Measurements from ENCODE around the gene OR1K1.
"Not testable (repeated sequence)": the region's sequence is repeated elsewhere in the genome, so short reads cannot be mapped to it uniquely, and the experiment has no call there.

Gene OR1K1

DNA sequence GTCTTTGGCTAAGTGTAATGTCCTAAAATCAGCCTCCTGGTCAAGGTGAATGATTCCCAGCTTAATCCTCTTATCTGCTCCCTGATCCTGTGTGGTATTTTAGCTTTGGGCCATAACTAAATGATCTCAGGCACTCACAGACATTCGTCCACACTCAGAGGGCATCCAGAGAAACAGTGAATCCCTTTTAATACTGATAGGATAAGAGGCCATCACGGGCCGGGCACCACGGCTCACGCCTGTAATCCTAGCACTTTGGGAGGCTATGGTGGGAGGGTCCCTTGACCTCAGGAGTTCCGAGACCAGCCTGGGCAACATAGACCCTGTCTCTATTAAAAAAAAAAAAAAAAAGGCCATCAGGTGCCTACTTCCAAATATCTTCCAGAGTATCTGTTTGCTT is 22.1 kb downstream of the OR1K1 start:
- Histone ChIP-seq H3K36me3 (ENCODE audit: insufficient read depth, insufficient read length, low read length) (peaks cover 82% of the 10 kb centered on the region), H3K4me1 (ENCODE audit: insufficient read depth, insufficient read length) (no peaks in the 10 kb centered on the region), H3K9ac (ENCODE audit: insufficient read length, low read depth) (no peak overlapping the region), H3K4me3 (ENCODE audit: insufficient read length, low read depth) (no peak overlapping the region), H3K9me3 (ENCODE audit: insufficient read depth, low read length) (no peaks in the 10 kb centered on the region), H3K27me3 (ENCODE audit: insufficient read depth, insufficient read length) (no peaks in the 10 kb centered on the region)
- TF ChIP-seq ZNF274 (IDR thresholded peaks at IDR 0.05; ENCODE audit: low read depth, low read length) (no peak), YY1 (IDR thresholded peaks at IDR 0.05; ENCODE audit: insufficient read depth, insufficient read length) (no peak), SUZ12 (IDR thresholded peaks at IDR 0.05; ENCODE audit: extremely low read depth, insufficient read depth, insufficient read length) (no peak)
- DNase-seq (ENCODE audit: low read depth, low spot score), result no peak

DNA sequence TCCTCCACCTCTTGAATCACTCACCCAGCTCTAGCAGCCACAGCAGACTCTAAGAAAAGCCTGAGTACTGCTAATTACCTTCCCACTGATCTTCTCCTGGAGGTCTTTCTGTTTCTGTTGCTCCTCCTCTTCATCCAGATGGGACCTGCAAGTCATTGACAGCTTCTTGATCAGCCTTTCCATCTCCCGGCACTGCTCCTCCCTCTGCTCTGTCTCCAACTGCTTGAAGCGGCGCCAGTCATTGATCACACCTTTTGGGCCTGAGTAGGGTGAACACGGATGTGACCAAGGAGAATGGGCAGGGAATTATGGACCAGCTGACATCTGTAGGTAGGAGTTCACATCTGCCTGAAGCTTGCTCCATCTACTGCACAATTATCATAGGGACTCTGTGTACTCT is 23.0 kb downstream of the OR1K1 start:
- no peak overlapping the region for H3K9ac ChIP-seq (ENCODE audit: insufficient read length, low read depth)
- H3K4me3 ChIP-seq (ENCODE audit: insufficient read length, low read depth), result no peak overlapping the region
- no peaks in the 10 kb centered on the region for H3K4me1 ChIP-seq (ENCODE audit: insufficient read depth, insufficient read length)
- no peak for DNase-seq (ENCODE audit: low read depth, low spot score)
- no peaks in the 10 kb centered on the region for H3K9me3 ChIP-seq (ENCODE audit: insufficient read depth, low read length)
- TF ChIP-seq YY1 (IDR thresholded peaks at IDR 0.05; ENCODE audit: insufficient read depth, insufficient read length), result no peak
- no peak for TF ChIP-seq ZNF274 (IDR thresholded peaks at IDR 0.05; ENCODE audit: low read depth, low read length)
- TF ChIP-seq SUZ12 (IDR thresholded peaks at IDR 0.05; ENCODE audit: extremely low read depth, insufficient read depth, insufficient read length), result no peak
- no peaks in the 10 kb centered on the region for H3K27me3 ChIP-seq (ENCODE audit: insufficient read depth, insufficient read length)
- peaks cover 76% of the 10 kb centered on the region for H3K36me3 ChIP-seq (ENCODE audit: insufficient read depth, insufficient read length, low read length)

GRCh38 chr9:122827761-122828093 is 27.8 kb downstream of the OR1K1 start:
- Histone ChIP-seq H3K27me3 (ENCODE audit: insufficient read depth, insufficient read length) (no peaks in the 10 kb centered on the region), H3K9ac (ENCODE audit: insufficient read length, low read depth) (peak overlapping the region; percentile 99), H3K36me3 (ENCODE audit: insufficient read depth, insufficient read length, low read length) (peaks cover 38% of the 10 kb centered on the region), H3K4me3 (ENCODE audit: insufficient read length, low read depth) (peak overlapping the region; percentile 80), H3K9me3 (ENCODE audit: insufficient read depth, low read length) (no peaks in the 10 kb centered on the region), H3K4me1 (ENCODE audit: insufficient read depth, insufficient read length) (peaks cover 1% of the 10 kb centered on the region)
- peak; percentile 9 for DNase-seq (ENCODE audit: low read depth, low spot score)
- no peak for TF ChIP-seq SUZ12 (IDR thresholded peaks at IDR 0.05; ENCODE audit: extremely low read depth, insufficient read depth, insufficient read length)
- no peak for TF ChIP-seq ZNF274 (IDR thresholded peaks at IDR 0.05; ENCODE audit: low read depth, low read length)
- TF ChIP-seq YY1 (IDR thresholded peaks at IDR 0.05; ENCODE audit: insufficient read depth, insufficient read length), result no peak

DNA sequence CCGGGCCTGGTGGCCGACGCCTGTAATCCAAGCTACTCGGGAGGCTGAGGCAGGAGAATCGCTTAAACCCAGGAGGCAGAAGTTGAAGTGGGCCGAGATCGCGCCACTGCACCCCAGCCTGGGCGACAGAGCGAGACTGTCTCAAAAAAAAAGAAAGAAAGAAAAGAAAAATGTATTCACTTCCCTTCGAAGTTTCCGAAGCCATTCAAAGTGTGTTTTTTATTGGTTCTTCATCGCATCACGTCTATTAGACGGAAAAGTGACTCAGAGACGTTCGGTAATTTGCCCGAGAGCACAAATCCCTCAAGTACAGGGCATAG is 29.0 kb downstream of the OR1K1 start:
- peaks cover 27% of the 10 kb centered on the region for H3K36me3 ChIP-seq (ENCODE audit: insufficient read depth, insufficient read length, low read length)
- DNase-seq (ENCODE audit: low read depth, low spot score); H3K9me3 ChIP-seq (ENCODE audit: insufficient read depth, low read length); H3K9ac ChIP-seq (ENCODE audit: insufficient read length, low read depth); H3K4me1 ChIP-seq (ENCODE audit: insufficient read depth, insufficient read length); H3K4me3 ChIP-seq (ENCODE audit: insufficient read length, low read depth); H3K27me3 ChIP-seq (ENCODE audit: insufficient read depth, insufficient read length): not testable (repeated sequence)

- H3K4me1 ChIP-seq (ENCODE audit: insufficient read depth, insufficient read length), result peaks cover 1% of the 10 kb centered on the region
- no peak for DNase-seq (ENCODE audit: low read depth, low spot score)
- H3K4me3 ChIP-seq (ENCODE audit: insufficient read length, low read depth), result no peak overlapping the region
- no peak overlapping the region for H3K9ac ChIP-seq (ENCODE audit: insufficient read length, low read depth)
- H3K27me3 ChIP-seq (ENCODE audit: insufficient read depth, insufficient read length), result no peaks in the 10 kb centered on the region
- H3K36me3 ChIP-seq (ENCODE audit: insufficient read depth, insufficient read length, low read length), result no peaks in the 10 kb centered on the region
- no peaks in the 10 kb centered on the region for H3K9me3 ChIP-seq (ENCODE audit: insufficient read depth, low read length)
- TF ChIP-seq ZNF274 (IDR thresholded peaks at IDR 0.05; ENCODE audit: low read depth, low read length) (no peak), SUZ12 (IDR thresholded peaks at IDR 0.05; ENCODE audit: extremely low read depth, insufficient read depth, insufficient read length) (no peak), YY1 (IDR thresholded peaks at IDR 0.05; ENCODE audit: insufficient read depth, insufficient read length) (no peak)
These were observed 32.3 kb downstream of the OR1K1 start for GRCh38 chr9:122832194-122832593.

- Histone ChIP-seq H3K9ac (ENCODE audit: insufficient read length, low read depth) (no peak overlapping the region), H3K9me3 (ENCODE audit: insufficient read depth, low read length) (no peaks in the 10 kb centered on the region), H3K4me3 (ENCODE audit: insufficient read length, low read depth) (no peak overlapping the region), H3K36me3 (ENCODE audit: insufficient read depth, insufficient read length, low read length) (no peaks in the 10 kb centered on the region), H3K4me1 (ENCODE audit: insufficient read depth, insufficient read length) (peaks cover 1% of the 10 kb centered on the region), H3K27me3 (ENCODE audit: insufficient read depth, insufficient read length) (no peaks in the 10 kb centered on the region)
- TF ChIP-seq SUZ12 (IDR thresholded peaks at IDR 0.05; ENCODE audit: extremely low read depth, insufficient read depth, insufficient read length) (no peak), YY1 (IDR thresholded peaks at IDR 0.05; ENCODE audit: insufficient read depth, insufficient read length) (no peak), ZNF274 (IDR thresholded peaks at IDR 0.05; ENCODE audit: low read depth, low read length) (no peak)
- no peak for DNase-seq (ENCODE audit: low read depth, low spot score)
These were observed 35.4 kb downstream of the OR1K1 start for GRCh38 chr9:122835313-122835731.

DNA sequence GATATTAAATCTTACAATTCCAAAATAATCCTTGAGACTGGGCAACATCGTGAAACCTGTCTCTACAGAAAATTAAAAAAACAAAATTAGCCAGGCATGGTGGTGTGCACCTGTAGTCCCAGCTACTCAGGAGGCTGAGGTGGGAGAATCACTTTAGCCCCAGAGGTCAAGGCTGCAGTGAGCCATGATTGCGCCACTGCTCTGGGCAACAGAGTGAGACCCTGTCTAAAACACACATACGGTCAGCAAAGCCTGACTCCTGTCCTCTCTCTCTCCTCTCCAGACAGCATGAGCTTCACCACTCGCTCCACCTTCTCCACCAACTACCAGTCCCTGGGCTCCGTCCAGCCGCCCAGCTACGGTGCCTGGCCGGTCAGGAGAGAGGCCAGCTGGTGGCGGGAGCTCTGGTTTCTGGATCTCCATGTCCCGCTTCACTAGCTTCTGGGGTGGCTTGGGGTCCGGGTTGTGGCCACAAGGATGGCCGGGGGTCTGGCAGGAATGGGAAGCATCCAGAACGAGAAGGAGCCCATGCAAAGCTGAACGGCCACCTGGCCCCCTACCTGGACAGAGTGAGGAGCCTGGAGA is 37.4 kb downstream of the OR1K1 start:
- Histone ChIP-seq H3K9me3 (ENCODE audit: insufficient read depth, low read length) (no peaks in the 10 kb centered on the region), H3K9ac (ENCODE audit: insufficient read length, low read depth) (no peak overlapping the region), H3K36me3 (ENCODE audit: insufficient read depth, insufficient read length, low read length) (no peaks in the 10 kb centered on the region), H3K4me3 (ENCODE audit: insufficient read length, low read depth) (no peak overlapping the region), H3K27me3 (ENCODE audit: insufficient read depth, insufficient read length) (no peaks in the 10 kb centered on the region), H3K4me1 (ENCODE audit: insufficient read depth, insufficient read length) (no peaks in the 10 kb centered on the region)
- DNase-seq (ENCODE audit: low read depth, low spot score), result no peak
- TF ChIP-seq ZNF274 (IDR thresholded peaks at IDR 0.05; ENCODE audit: low read depth, low read length), result no peak
- TF ChIP-seq SUZ12 (IDR thresholded peaks at IDR 0.05; ENCODE audit: extremely low read depth, insufficient read depth, insufficient read length), result no peak
- no peak for TF ChIP-seq YY1 (IDR thresholded peaks at IDR 0.05; ENCODE audit: insufficient read depth, insufficient read length)

DNA sequence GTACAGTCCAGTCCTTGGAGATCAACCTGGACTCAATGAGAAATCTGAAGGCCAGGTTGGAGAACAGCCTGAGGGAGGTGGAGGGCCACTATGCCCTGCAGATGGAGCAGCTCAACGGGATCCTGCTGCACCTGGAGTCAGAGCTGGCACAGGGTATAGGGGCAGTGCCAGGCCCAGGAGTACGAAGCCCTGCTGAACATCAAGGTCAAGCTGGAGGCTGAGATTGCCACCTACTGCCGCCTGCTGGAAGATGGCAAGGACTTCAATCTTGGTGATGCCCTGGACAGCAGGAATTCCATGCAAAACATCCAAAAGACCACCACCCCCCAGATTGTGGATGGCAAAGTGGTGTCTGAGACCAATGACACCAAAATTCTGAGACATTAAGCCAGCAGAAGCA is 38.5 kb downstream of the OR1K1 start:
- DNase-seq (ENCODE audit: low read depth, low spot score); H3K27me3 ChIP-seq (ENCODE audit: insufficient read depth, insufficient read length); H3K9ac ChIP-seq (ENCODE audit: insufficient read length, low read depth); H3K9me3 ChIP-seq (ENCODE audit: insufficient read depth, low read length); H3K36me3 ChIP-seq (ENCODE audit: insufficient read depth, insufficient read length, low read length); H3K4me3 ChIP-seq (ENCODE audit: insufficient read length, low read depth); H3K4me1 ChIP-seq (ENCODE audit: insufficient read depth, insufficient read length): not testable (repeated sequence)

Measured in NT2/D1 (cell line).